H1 (cell line): ENCODE results near the gene LPAR3. TPM values are rescaled to one million over a fixed set of nuclear protein-coding genes. Genes with fewer than 3 reads are reported as not detected.

Experiments
- CTCF ChIA-PET: fragments of 300-600 bp; sonication (Branson Sonifier 250); formaldehyde crosslinking; loops from one replicate; lab custom pipeline; 2021; ENCODE audit not compliant: partially characterized antibody; lab: Charles Lee
- POLR2A ChIA-PET: fragments of 300-600 bp; sonication (Branson Sonifier 250); formaldehyde crosslinking; loops from one replicate; lab custom pipeline; 2021; ENCODE audit warnings: inconsistent platforms; ENCODE audit not compliant: partially characterized antibody; lab: Charles Lee
- DNase-seq, 2 experiments: peaks; one replicate each; pipeline versions ENCODE4 v3.0.0 to v3.0.0-alpha.2; 2010 to 2022; ENCODE audit warnings: low spot score in 2 of 2, low read depth in 1 of 2, mixed read lengths in 1 of 2
- FAIRE-seq: peaks from 2 replicates; lab custom pipeline; 2011; peaks lifted over from hg19 to GRCh38; lab: Jason Lieb, UNC
- H2AFZ ChIP-seq: 2 replicates; pipeline ENCODE4 v1.8.1; 2012; ENCODE audit warnings: low read length, inconsistent platforms
- H2AK5ac ChIP-seq: 2 replicates; pipeline ENCODE4 v1.6.1; 2013; ENCODE audit warnings: low read depth, low read length
- H2BK120ac ChIP-seq: replicated peaks from 2 replicates; pipeline ENCODE3; 2013; ENCODE audit warnings: low read depth, low read length, inconsistent platforms
- H2BK12ac ChIP-seq: 2 replicates; pipeline ENCODE4 v1.6.1; 2013; ENCODE audit warnings: low read depth, low read length
- H2BK15ac ChIP-seq: 2 replicates; pipeline ENCODE4 v1.6.1; 2013; ENCODE audit warnings: low read length
- H2BK20ac ChIP-seq: 2 replicates; pipeline ENCODE4 v1.6.1; 2013; ENCODE audit warnings: low read length
- H2BK5ac ChIP-seq: 2 replicates; pipeline ENCODE4 v1.6.1; 2013; ENCODE audit warnings: low read depth, low read length
- H3K14ac ChIP-seq: 2 replicates; pipeline ENCODE4 v1.6.1; 2013; ENCODE audit warnings: inconsistent platforms; ENCODE audit not compliant: insufficient read length
- H3K18ac ChIP-seq: 2 replicates; pipeline ENCODE4 v1.6.1; 2013; ENCODE audit warnings: low read length; ENCODE audit errors: extremely low read depth
- H3K23ac ChIP-seq: 2 replicates; pipeline ENCODE4 v1.6.1; 2013; ENCODE audit warnings: inconsistent platforms; ENCODE audit not compliant: insufficient read length
- H3K23me2 ChIP-seq: 2 replicates; pipeline ENCODE4 v1.6.1; 2013; ENCODE audit warnings: low read depth, low read length
- H3K27ac ChIP-seq: 2 replicates; pipeline ENCODE4 v1.6.1; 2011; ENCODE audit warnings: low read depth, low read length, inconsistent platforms
- H3K27me3 ChIP-seq, 4 experiments: replicated peaks in 1 of 4; 1 replicate in 1 of 4; 2 replicates in 3 of 4; pipeline versions ENCODE4 v1.6.1 to v1.8.1; 2011 to 2013; ENCODE audit warnings: low read length in 3 of 4, mild to moderate bottlenecking in 3 of 4, inconsistent platforms in 2 of 4, mixed read lengths in 2 of 4, moderate library complexity in 1 of 4; ENCODE audit not compliant: control insufficient read depth in 3 of 4, insufficient read depth in 3 of 4; ENCODE audit errors: extremely low read depth in 1 of 4
- H3K36me3 ChIP-seq, 4 experiments: 2 replicates each; pipeline versions ENCODE4 v1.6.1 to v1.8.1; 2011 to 2013; ENCODE audit warnings: mild to moderate bottlenecking in 4 of 4, low read length in 3 of 4, moderate library complexity in 2 of 4, control low read depth in 1 of 4, inconsistent platforms in 1 of 4; ENCODE audit not compliant: insufficient read depth in 4 of 4, control insufficient read depth in 2 of 4
- H3K4ac ChIP-seq: replicated peaks from 2 replicates; pipeline ENCODE3; 2013; ENCODE audit warnings: low read length, low read depth, mixed read lengths, inconsistent platforms; ENCODE audit not compliant: insufficient read length
- H3K4me1 ChIP-seq, 4 experiments: replicated peaks in 1 of 4; 1 replicate in 1 of 4; 2 replicates in 3 of 4; pipeline versions ENCODE4 v1.6.1 to v1.8.1; 2011 to 2013; ENCODE audit warnings: low read length in 3 of 4, inconsistent platforms in 2 of 4, mixed read lengths in 1 of 4; ENCODE audit not compliant: insufficient read depth in 4 of 4, control insufficient read depth in 3 of 4
- H3K4me2 ChIP-seq, 2 experiments: 2 replicates each; pipeline versions ENCODE4 v1.6.1 to v1.8.1; 2011 to 2013; ENCODE audit warnings: low read depth in 2 of 2, low read length in 2 of 2, control low read depth in 1 of 2, inconsistent platforms in 1 of 2, mild to moderate bottlenecking in 1 of 2; ENCODE audit not compliant: insufficient read depth in 1 of 2
- H3K4me3 ChIP-seq, 4 experiments: fragments of 200-600, 300-600 bp in 1 of 4; sonication (generic), shearing (Covaris generic), sonication (Bioruptor Twin) in 1 of 4; 2 replicates each; pipeline versions ENCODE4 v1.5.1 to v1.8.1; 2011 to 2016; ENCODE audit warnings: low read length in 4 of 4, low read depth in 3 of 4, control low read depth in 2 of 4, inconsistent platforms in 2 of 4, mild to moderate bottlenecking in 2 of 4, mixed read lengths in 1 of 4, moderate library complexity in 1 of 4; ENCODE audit not compliant: insufficient read depth in 2 of 4; ENCODE audit errors: extremely low read depth in 1 of 4
- H3K56ac ChIP-seq: replicated peaks from 2 replicates; pipeline ENCODE3; 2013; ENCODE audit warnings: low read depth, mild to moderate bottlenecking, mixed read lengths, low read length, inconsistent platforms; ENCODE audit not compliant: insufficient read length
- H3K79me1 ChIP-seq: 2 replicates; pipeline ENCODE4 v1.6.1; 2013; ENCODE audit warnings: low read depth, low read length, control low read depth
- H3K79me2 ChIP-seq, 2 experiments: 2 replicates each; pipeline versions ENCODE4 v1.6.1 to v1.8.1; 2012 to 2013; ENCODE audit warnings: low read length in 2 of 2, mild to moderate bottlenecking in 2 of 2, inconsistent platforms in 1 of 2; ENCODE audit not compliant: insufficient read depth in 2 of 2, control insufficient read depth in 1 of 2
- H3K9ac ChIP-seq, 4 experiments: replicated peaks in 1 of 4; 1 replicate in 1 of 4; 2 replicates in 3 of 4; pipeline versions ENCODE4 v1.6.1 to v1.8.1; 2011 to 2013; ENCODE audit warnings: low read depth in 3 of 4, low read length in 3 of 4, control low read depth in 2 of 4, mild to moderate bottlenecking in 2 of 4, moderate library complexity in 2 of 4, inconsistent platforms in 1 of 4; ENCODE audit errors: extremely low read depth in 1 of 4
- H3K9me3 ChIP-seq, 2 experiments: 2 replicates each; pipeline versions ENCODE4 v1.6.1 to v1.8.1; 2012 to 2013; ENCODE audit warnings: mild to moderate bottlenecking in 2 of 2, moderate library complexity in 2 of 2, control low read depth in 1 of 2, inconsistent platforms in 1 of 2, low read depth in 1 of 2, low read length in 1 of 2, mixed read lengths in 1 of 2; ENCODE audit not compliant: insufficient read depth in 2 of 2
- H4K20me1 ChIP-seq, 2 experiments: replicated peaks in 1 of 2; 2 replicates each; pipeline versions ENCODE3 to v1.8.1; 2011 to 2013; ENCODE audit warnings: inconsistent platforms in 2 of 2, low read length in 2 of 2, mild to moderate bottlenecking in 1 of 2; ENCODE audit not compliant: insufficient read depth in 2 of 2, control insufficient read depth in 1 of 2
- H4K5ac ChIP-seq: 2 replicates; pipeline ENCODE4 v1.6.1; 2013; ENCODE audit warnings: low read length, low read depth, mixed read lengths, inconsistent platforms; ENCODE audit not compliant: insufficient read length
- H4K8ac ChIP-seq: 2 replicates; pipeline ENCODE4 v1.8.0; 2013; ENCODE audit warnings: mild to moderate bottlenecking, moderate library complexity, low read length, inconsistent platforms; ENCODE audit not compliant: insufficient read depth; ENCODE audit errors: extremely low read depth
- H4K91ac ChIP-seq: replicated peaks from 2 replicates; pipeline ENCODE3; 2013; ENCODE audit warnings: low read length, mixed read lengths, inconsistent platforms; ENCODE audit not compliant: insufficient read length
- SIRT6 ChIP-seq: IDR thresholded peaks from one replicate; pipeline ENCODE4 v1.7.1; 2012; ENCODE audit warnings: low read length, inconsistent platforms
- TAF7 ChIP-seq: optimal IDR thresholded peaks from 2 replicates; pipeline ENCODE3; 2011; ENCODE audit warnings: low read depth, mild to moderate bottlenecking, inconsistent platforms, low read length, moderate library complexity, borderline replicate concordance
- WGBS, 2 experiments: shearing (Covaris generic) in 1 of 2; methylation state at CpG; one replicate each; pipeline versions ENCODE4 v1.1.6 to v1.1.7; 2013 to 2015; ENCODE audit warnings: low lambda C conversion rate in 2 of 2, mixed read lengths in 2 of 2, inconsistent platforms in 1 of 2, low coverage in 1 of 2, missing lambda C conversion rate in 1 of 2; ENCODE audit not compliant: insufficient replicate concordance in 2 of 2, insufficient coverage in 1 of 2, insufficient read length in 1 of 2; ENCODE audit errors: extremely low coverage in 1 of 2, missing lambda C conversion rate in 1 of 2; 5-methylcytosine and 5-hydroxymethylcytosine counted together
- polyA plus RNA-seq, 7 experiments: library from polyadenylated mRNA; depleted of rRNA in 3 of 7; stranded (reverse) in 5 of 7; unstranded in 2 of 7; fragments of >200 nt in 5 of 7; fragments of 200-250 nt in 2 of 7; gene quantifications; 1 replicate in 5 of 7; 2 replicates in 1 of 7; 4 replicates in 1 of 7; pipeline versions ENCODE4 v1.2.1 to v1.2.3, GENCODE V29; 2011 to 2013; ENCODE audit warnings: missing spikeins in 2 of 7, mixed read lengths in 2 of 7
- total RNA-seq: library from RNA; stranded (reverse); fragmentation: NEBNext Ultra II Directional; extraction: Animal tissue kit (Norgen Biotek cat#: 25700); gene quantifications from 2 replicates; pipeline ENCODE4 v1.2.1, GENCODE V29; 2021

The LPAR3 gene
- total and polyA plus RNA-seq, 2 of the 8 experiments (the other 6 are each of a cell fraction or from before 2014, with no cell fraction given): 17.1 to 25.4 TPM

DNA sequence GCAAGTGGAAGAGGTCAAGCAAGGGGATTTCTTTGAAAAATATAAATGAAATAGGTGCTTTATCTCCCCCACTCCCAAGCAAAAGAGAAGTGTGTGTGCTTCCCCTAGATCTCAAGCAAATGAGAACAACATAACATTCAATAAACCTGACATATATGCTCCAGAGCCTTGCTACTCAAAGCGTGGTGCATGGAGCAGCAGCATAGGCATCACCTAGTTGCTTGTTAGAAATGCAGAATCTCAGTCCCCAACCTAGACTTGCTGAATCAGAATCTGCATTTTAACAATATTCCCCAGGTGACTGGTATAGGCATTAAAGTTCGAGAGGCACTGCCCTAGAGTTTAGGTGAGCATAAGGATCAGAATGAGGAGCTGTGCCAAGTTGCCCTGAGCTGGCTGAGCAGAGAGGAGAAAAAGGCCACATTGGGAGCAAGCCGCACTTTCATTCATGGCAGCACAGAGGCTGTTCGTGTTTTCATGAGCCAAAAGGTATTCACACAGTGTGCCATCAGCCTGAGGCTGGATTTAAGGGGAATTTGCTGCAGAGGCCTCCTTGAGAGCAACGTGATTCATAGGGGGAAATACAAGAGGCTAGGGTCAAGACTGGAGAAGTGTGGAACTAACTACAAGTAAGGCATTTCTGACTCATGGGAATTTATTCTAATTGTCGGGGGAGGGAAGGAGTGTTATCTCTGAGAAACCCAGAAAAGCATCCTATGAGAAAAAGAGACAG is 14.3 kb upstream of the LPAR3 start:
- Histone ChIP-seq H3K4me2 (peak overlapping the region; percentile 31 to 50; a peak in 3 of 4 replicates), H3K14ac (no peak overlapping the region)
- peak; percentile 50 for FAIRE-seq
- TF ChIP-seq SIRT6: no peak
- peak; percentile 36 for TF ChIP-seq TAF7

More for the DNA sequence above, 14.3 kb upstream of the LPAR3 start:
- H2AFZ ChIP-seq: peak overlapping the region; percentile 98
- H3K27ac ChIP-seq: no peak overlapping the region
- no peak overlapping the region; the same call in 1 of the 2 replicates for H2BK15ac ChIP-seq
- peak overlapping the region; percentile 54 for H3K18ac ChIP-seq
- H2BK20ac ChIP-seq: no peak overlapping the region; the same call in 1 of the 2 replicates
- no peak overlapping the region for H4K5ac ChIP-seq
- no peaks in the 10 kb centered on the region for H4K20me1 ChIP-seq
- H2BK120ac ChIP-seq: no peak overlapping the region
- H3K79me1 ChIP-seq: no peaks in the 10 kb centered on the region
- no peak overlapping the region for H2AK5ac ChIP-seq
- no peak overlapping the region for H4K8ac ChIP-seq
- H3K23me2 ChIP-seq: no peaks in the 10 kb centered on the region; the same call in 1 of the 2 replicates
- WGBS, 2 experiments: 62% methylated on average over 6 of the region's 6 CpGs; no CpG with 5 or more reads in 1 of the 2 experiments
- DNase-seq: peak in 1 of 2 experiments; percentile 54
- H2BK12ac ChIP-seq: no peak overlapping the region
- H3K27me3 ChIP-seq: no peaks in the 10 kb centered on the region
- no peak overlapping the region for H3K4me3 ChIP-seq
- POLR2A ChIA-PET: interaction anchor here (0.6 kb wide), 1 partner anchor 13 kb away, joined by 3 read pairs; no protein-coding TSS in a partner anchor
- peaks cover 3 to 7% (median 4%) of the 10 kb centered on the region in 4 experiments; a peak in 5 of 7 replicates for H3K4me1 ChIP-seq
- H3K23ac ChIP-seq: no peak overlapping the region
- CTCF ChIA-PET: no interaction called here
- H3K79me2 ChIP-seq: no peaks in the 10 kb centered on the region
- H4K91ac ChIP-seq: no peak overlapping the region
- H3K9me3 ChIP-seq: 0 out of 4 replicates have a peak, but pooled peaks cover 0 to 4% of the 10 kb centered on the region in 2 experiments
- peak overlapping the region in 1 of 4 experiments; percentile 8; a peak in 1 of 7 replicates for H3K9ac ChIP-seq
- H2BK5ac ChIP-seq: no peak overlapping the region
- no peak overlapping the region for H3K4ac ChIP-seq
- H3K56ac ChIP-seq: no peak overlapping the region
- H3K36me3 ChIP-seq: no peaks in the 10 kb centered on the region
